T-helper 2 cell treated with Interferon-gamma antibody and Interleukin-4, amounts not matched to agents 100 ng/mL and 5 ng/mL, for 36 hours (primary cell): ENCODE measurements around the gene CCDC54. TPM values are rescaled to one million over a fixed set of nuclear protein-coding genes. Genes with fewer than 3 reads are reported as not detected.

Experiments
- intact Hi-C: fragments of 100-400 bp; cut with micrococcal nuclease; formaldehyde crosslinking; loops from one replicate; pipeline ENCODE4 v1.15.1; 2023
- total RNA-seq: library from RNA; stranded (reverse); gene quantifications from 2 replicates; pipeline ENCODE4 v1.2.3, GENCODE V29; 2022

Gene CCDC54
- total RNA-seq, 1 donor from 2014 or later, result not detected

DNA sequence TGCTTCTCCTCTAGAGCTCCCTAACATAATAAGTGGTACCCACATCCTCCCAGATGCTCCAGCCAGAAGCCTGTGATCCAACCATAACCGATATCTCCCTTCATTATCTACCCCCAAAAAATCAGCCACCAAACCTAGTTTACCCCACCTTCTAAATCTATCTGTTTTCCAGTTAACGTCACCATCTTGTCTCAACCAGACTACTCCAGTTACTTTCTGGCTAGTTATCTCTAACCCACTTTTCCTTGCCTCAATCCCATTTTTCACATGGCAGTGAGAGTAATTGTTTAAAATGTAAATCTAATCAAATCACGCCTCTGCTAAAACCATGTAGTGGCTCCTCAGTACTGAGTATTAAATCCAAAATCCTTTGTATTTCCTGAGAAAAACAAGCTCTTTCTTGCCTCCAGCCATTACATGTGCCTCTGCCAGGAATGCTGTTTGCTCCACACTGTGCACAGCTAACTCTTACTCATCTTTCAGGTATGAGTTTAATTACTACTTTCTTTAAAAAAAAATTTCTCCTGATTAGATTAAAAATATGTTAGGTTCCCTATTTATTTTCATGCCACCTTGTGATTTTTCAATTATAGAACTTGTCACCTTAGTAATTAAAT is 15.4 kb downstream of the CCDC54 start:
- intact Hi-C loops, result no loop called here

- intact Hi-C loops, result no loop called here
Observed at GRCh38 chr3:107394502-107394901, 17.3 kb downstream of the CCDC54 start.

DNA sequence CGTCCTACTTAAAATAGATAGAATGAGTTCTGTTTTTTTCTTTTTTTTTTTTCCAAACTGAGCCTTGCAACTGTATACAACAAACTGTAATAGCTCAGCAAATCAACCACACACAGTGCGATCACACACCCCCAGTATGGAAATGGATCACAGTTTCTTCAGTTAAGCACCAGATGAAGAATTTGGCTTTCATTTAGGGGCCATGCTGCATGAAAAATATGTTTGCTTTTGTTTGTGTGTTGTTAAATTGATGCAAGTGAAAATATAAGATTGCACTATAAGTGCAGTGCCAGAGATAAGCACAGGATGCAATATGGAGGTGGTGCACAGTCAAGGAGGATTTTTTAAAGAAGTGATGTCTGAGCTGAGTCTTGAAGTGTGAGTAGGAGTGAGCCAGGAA is 17.8 kb downstream of the CCDC54 start:
- intact Hi-C loops, result no loop called here

DNA sequence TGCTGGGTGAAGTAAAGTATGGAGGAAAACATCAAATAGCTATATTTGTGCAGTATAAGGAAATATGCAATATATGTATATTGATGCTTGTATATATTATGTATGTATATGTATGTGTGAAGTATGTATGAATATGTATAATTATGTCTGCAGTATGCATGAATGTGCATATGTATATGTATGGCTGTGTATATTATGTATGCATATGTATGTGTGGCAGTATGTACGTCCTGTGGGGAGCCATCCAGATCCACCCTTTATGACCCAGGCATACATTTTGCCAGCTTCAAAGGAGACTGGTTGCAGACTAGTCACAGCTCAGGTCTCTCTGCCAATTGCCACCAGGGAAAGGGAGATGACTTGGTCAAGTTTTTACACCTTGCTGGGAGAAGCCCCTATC is 24.1 kb downstream of the CCDC54 start:
- intact Hi-C loops, result no loop called here

DNA sequence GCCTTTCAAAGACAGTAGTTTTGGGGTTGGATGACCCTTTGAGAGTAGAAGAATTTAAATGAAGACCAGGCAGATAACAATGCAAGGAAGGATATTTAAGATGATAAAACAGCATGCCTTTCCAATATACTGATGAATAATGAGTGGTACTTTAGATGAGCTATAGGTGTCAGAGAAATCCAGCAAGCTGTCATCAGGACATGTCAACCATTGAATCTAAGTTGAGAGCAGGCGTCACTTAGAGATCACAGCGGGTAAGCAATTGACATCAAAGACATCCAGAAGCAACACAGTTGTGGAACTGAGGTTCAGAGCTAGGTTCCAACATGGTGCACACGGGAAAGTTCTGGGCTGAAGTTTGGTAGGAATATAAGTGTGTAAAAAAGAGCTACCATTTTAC is 25.0 kb downstream of the CCDC54 start:
- intact Hi-C loops, result no loop called here

DNA sequence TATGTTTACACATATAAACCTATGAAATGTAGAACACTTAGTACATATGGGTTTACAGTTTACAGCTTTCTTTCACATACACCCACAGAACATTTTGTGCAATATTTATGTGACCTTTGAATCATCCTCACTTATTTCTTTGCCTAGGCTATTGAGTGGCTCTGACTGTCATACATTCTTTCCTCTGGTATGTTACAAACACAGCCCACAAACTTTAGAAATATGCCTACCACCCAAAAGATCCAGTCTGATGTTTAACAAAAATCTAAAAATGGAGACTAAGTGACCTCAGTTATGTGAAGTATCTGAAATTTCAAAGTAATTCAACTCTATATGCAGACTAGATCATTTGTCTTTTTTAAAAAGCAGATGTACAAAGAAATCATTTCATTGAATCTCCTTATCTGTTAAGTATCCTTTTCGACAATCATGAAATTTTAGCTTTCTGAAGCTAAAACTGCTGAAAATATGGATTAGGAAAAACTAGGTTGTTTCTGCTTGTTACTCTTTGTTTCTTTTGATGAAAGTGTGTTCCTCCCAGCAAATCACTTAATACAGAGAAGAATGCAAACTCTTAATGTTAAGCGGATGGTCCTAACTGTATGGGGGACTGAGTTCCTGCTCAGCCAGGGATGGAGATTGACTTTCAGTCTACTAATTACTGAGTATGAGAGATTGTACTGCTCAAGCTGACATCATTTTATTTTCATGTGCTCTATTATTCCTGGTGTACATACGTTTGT is 27.7 kb downstream of the CCDC54 start:
- intact Hi-C loops, result no loop called here

DNA sequence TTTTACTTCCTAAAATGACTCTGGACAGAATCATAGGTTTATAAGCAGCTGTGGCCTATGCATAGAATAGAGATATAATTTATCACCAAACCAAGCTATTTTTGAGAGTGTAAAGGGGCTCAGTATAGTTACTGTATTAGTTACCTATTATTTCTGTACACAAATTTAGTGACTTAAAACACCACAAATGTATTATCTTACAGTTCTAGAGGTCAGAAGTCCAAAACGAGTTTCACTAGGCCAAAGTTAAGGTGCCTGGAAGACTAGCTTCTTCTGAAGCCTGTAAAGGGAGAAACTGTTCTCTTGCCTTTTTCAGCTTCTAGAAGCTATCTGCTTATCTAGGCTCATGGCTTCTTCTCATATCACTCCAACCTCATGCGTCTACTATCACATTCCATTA is 30.1 kb downstream of the CCDC54 start:
- intact Hi-C loops, result no loop called here

GRCh38 chr3:107408513-107408912 is 31.3 kb downstream of the CCDC54 start:
- intact Hi-C loops, result no loop called here

DNA sequence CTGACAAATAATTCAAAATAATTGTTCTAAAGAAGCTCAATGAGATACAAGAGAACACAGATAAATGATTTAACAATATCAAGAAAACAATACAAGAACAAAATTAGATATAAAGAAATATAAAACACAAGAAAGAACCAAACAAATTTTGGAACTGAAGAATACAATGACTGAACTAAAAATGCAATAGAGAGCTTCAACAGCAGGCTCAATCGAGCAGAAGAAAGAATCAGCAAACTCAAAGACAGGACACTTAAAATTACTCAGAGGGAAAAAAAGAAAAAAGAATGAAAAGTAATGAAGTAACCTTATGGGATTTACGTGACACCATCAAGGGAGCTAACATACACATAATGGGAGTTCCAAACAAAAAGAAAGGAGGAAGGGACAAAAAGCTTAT is 32.1 kb downstream of the CCDC54 start:
- intact Hi-C loops, result no loop called here

DNA sequence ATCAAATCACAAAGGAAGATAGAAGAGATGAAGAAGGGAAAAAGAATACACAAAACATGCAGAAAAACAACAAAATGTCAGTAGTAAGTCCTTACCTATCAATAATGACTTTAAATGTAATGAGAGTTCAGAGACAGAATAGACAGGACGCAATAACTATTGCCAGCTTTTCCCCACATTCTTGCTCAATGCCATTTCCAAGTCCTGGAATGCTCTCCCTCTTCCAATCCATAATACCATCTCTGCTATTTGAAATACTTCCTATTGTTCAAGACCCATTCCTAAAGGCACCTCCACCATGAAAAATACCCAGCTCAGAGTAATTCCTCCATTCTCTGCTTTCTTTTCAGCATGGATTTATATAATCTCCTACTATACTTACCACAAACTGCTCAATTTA is 33.4 kb downstream of the CCDC54 start:
- intact Hi-C loops, result no loop called here

DNA sequence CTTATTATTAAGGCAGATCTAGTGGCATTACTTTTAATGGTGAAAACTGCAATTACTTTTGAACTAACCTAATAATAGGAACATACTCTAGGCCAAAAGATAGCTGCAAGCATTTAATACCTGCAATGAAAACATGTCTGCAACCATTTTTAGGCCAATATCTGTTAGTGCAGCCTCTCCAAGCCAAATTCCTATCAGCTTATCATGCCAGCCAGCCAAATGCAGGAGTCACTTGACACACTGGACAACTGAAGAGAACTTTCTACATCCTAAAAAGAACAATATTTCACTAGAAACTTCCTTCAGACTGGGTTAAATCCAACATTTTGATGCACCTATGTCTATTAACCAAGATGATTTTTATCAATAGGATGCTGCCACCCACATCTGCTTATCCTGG is 33.8 kb downstream of the CCDC54 start:
- intact Hi-C loops, result no loop called here

DNA sequence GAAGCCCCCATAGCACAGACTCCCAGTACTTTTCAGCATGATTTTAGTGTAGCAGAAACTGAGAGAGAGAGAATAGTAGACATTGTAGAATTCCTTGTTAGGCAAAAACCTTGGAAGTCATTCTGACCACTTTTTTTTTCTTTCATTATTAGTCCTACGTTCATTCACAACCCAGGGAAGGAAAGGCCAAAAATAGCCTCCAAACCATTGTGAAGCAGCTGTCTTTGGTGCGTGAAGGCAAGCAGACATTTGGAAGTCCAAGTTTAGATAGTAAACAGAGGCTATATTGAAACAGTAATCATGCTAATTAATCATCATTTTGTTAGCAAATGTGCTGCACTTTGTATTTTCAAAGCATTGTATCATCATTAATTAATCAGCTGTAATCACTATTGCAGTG is 34.5 kb downstream of the CCDC54 start:
- intact Hi-C loops, result no loop called here

GRCh38 chr3:107412376-107412775 is 35.1 kb downstream of the CCDC54 start:
- intact Hi-C loops, result no loop called here

- intact Hi-C loops, result no loop called here
Observed at GRCh38 chr3:107413264-107413663, 36.0 kb downstream of the CCDC54 start.

GRCh38 chr3:107414325-107414964 is 37.2 kb downstream of the CCDC54 start:
- intact Hi-C loops, result loop anchor here (2.0 kb wide), 1 partner anchor 16 kb away; no protein-coding TSS in a partner anchor

DNA sequence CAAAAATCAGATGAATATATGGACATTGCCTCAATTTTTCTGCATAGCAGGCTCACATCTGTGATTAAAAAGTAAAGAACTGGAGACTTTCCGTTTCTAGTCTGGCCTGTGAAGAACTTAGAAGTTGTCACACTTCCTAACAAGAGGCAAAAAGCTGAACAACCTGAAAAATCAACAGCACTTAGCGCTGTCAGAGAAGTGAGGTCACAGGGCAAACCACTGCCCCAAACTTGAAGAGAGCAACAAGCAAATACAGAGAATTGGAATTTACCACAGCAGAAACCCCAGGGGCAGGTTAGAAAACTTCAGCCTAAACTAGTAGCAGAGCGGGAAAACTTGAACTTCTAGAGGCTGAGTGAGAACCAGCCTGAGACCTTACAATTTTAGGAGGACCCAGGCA is 38.9 kb downstream of the CCDC54 start:
- intact Hi-C loops, result no loop called here

- intact Hi-C loops, result no loop called here
Observed at GRCh38 chr3:107416886-107417285, 39.6 kb downstream of the CCDC54 start.

- intact Hi-C loops, result loop anchor here (1.0 kb wide), 2 partner anchors 149 to 185 kb away; no protein-coding TSS in a partner anchor
Observed at GRCh38 chr3:107421170-107421792, 44.0 kb downstream of the CCDC54 start.

GRCh38 chr3:107421881-107422280 is 44.6 kb downstream of the CCDC54 start:
- intact Hi-C loops, result loop anchor here (1.0 kb wide), 2 partner anchors 150 to 186 kb away; no protein-coding TSS in a partner anchor

DNA sequence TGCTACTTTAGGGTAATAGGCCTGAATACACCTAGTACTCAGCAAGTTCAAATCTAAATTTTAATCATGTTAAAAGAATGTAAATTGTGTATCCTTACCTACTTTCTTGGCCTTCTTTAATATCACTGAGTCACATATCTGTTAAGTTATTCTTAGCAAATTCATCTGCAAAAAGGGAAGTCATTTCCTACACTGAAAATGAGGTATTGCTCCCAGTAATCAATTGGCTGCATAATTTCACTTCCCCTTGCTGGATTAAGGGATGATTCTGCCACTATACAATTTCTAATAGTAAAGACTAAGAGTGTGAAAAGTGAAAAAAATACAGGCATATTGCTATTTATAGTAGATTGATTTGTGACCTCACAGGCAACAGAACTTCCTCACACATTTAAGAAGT is 47.8 kb downstream of the CCDC54 start:
- intact Hi-C loops, result no loop called here

DNA sequence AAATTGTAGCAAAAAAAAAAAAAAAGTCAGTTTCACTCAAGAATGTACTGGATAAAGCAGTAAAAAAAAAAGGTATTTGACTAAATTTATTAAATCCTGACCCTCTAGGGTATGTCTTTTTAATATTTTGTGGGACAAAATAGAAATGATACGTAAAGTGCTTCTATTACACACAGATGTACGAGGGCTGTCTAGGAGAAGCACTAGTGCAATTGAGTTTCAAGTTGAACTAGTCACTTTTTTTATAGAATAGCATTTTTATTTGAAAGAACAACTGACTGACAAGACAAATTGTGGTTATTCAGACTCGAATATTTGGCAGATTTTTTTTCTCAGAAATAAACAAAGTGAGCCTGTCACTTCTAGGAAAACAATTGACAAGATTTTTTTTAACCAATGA is 49.0 kb downstream of the CCDC54 start:
- intact Hi-C loops, result no loop called here
